SJSA1 (cell line): ENCODE results near the gene MAGI1. TPM values are rescaled to one million over a fixed set of nuclear protein-coding genes. Genes with fewer than 3 reads are reported as not detected.

Experiments used
- DNase-seq, 2 experiments: peaks; one replicate each; pipeline ENCODE4 v3.0.0-alpha.2; 2015 to 2020; ENCODE audit warnings: low spot score in 2 of 2, low read depth in 1 of 2
- H3K27ac ChIP-seq: fragments of 250-450 bp; sonication (Bioruptor Pico); 2 replicates; pipeline ENCODE4 v1.5.1; 2020; ENCODE audit warnings: mild to moderate bottlenecking, moderate library complexity
- H3K27me3 ChIP-seq: fragments of 250-450 bp; sonication (Bioruptor Pico); replicated peaks from 2 replicates; pipeline ENCODE4 v1.5.1; 2020; ENCODE audit warnings: mild to moderate bottlenecking, moderate library complexity
- H3K36me3 ChIP-seq: fragments of 250-450 bp; sonication (Bioruptor Pico); 2 replicates; pipeline ENCODE4 v1.5.1; 2020; ENCODE audit warnings: mild to moderate bottlenecking
- H3K4me1 ChIP-seq: fragments of 250-450 bp; sonication (Bioruptor Pico); replicated peaks from 2 replicates; pipeline ENCODE4 v1.6.1; 2021; ENCODE audit warnings: mild to moderate bottlenecking
- H3K4me3 ChIP-seq: fragments of 250-450 bp; sonication (Bioruptor Pico); 2 replicates; pipeline ENCODE4 v1.5.1; 2020; ENCODE audit warnings: mild to moderate bottlenecking
- H3K9me3 ChIP-seq: fragments of 250-450 bp; sonication (Bioruptor Pico); replicated peaks from 2 replicates; pipeline ENCODE4 v1.5.1; 2020; ENCODE audit warnings: mild to moderate bottlenecking
- total RNA-seq: library from RNA; depleted of rRNA; stranded (reverse); fragments of >200 nt; shearing (Covaris generic); gene quantifications from 2 replicates; pipeline ENCODE4 v1.2.3, GENCODE V29; 2014

The MAGI1 gene
- total RNA-seq, 1 experiment from 2014 or later, result 4.6 TPM

DNA sequence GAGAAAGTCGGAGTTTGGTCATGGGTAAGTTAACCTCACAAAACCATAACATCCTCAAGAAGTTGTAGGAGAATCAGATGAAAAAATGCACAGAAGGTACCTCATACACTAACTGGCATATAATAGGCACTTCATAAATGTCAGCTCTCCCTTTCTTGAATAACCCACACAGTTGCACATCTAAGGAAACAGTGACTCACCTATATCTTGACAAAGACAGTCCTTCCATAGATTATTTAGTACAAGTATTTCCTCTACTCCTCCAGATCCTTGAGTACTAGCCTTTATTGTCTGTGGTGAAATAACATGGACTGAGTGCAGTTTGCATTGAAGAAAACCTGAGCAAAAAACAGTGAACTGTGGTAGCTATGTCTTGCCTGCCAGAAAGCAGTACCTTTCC, 46.6 kb downstream of the MAGI1 start:
- Histone ChIP-seq H3K27ac (no peak overlapping the region), H3K4me3 (no peak overlapping the region), H3K4me1 (0 out of 2 replicates have a peak, but pooled peaks cover 5% of the 10 kb centered on the region), H3K9me3 (no peaks in the 10 kb centered on the region), H3K27me3 (no peaks in the 10 kb centered on the region), H3K36me3 (no peaks in the 10 kb centered on the region)
- no peak for DNase-seq

DNA sequence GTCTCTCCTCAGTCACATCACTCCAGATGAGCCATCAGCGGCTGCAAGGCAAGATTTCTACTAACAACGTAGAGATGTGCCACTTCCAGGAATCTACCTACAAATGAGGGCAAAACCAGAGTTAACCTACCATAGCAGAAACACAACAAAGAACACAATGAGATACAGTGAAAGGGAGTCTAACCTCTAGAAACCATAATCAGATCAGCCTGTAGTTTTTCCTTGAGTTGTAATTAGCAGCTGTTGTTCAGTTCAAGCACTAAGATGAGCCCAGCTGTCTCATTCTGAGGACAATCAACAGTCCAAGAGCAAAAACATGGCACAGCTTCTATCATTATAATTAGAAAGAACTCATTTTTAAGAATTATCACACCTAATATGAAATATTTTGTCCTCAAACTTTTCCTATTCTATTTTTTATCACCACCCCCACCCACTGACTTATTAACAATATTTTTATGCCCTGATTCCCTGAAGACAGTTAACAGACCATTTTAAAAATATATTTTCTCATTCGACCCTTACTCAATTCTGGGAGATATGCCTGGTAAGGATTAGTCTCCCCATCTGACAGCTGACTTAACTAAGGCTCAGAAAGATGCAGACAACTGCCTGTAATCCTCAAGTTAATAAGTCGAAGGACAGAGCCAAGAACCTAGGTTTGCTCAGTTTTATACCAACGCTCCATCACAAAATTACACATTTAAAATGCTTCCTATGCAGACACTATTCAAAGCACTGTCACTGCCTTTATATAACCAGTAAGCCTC, 50.1 kb downstream of the MAGI1 start:
- Histone ChIP-seq H3K9me3 (no peaks in the 10 kb centered on the region), H3K4me3 (no peak overlapping the region), H3K36me3 (no peaks in the 10 kb centered on the region), H3K27ac (no peak overlapping the region), H3K27me3 (no peaks in the 10 kb centered on the region), H3K4me1 (no peaks in the 10 kb centered on the region)
- no peak for DNase-seq

DNA sequence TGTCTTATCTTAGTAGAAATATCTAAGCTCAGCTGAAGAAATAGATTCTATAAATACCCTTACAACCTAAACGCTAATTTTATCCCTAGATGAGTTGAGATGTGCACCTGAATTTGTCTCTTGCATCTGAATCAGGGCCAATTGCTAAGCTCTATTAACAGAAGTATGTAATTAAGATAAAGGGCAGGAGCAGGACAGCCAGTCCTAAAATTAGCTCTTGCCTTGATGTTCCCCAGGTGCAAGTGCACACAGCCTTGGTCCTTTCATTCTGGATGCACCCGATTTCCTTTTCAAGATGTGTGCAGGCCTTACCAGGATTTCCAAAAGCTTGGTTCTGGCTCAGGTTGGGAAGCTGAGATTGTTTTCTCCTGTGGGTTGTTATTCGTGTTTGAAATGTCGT, 52.4 kb downstream of the MAGI1 start:
- H3K4me1 ChIP-seq, result no peaks in the 10 kb centered on the region
- no peaks in the 10 kb centered on the region for H3K9me3 ChIP-seq
- no peak overlapping the region for H3K27ac ChIP-seq
- H3K4me3 ChIP-seq, result no peak overlapping the region
- no peaks in the 10 kb centered on the region for H3K27me3 ChIP-seq
- H3K36me3 ChIP-seq, result no peaks in the 10 kb centered on the region
- DNase-seq, result no peak

DNA sequence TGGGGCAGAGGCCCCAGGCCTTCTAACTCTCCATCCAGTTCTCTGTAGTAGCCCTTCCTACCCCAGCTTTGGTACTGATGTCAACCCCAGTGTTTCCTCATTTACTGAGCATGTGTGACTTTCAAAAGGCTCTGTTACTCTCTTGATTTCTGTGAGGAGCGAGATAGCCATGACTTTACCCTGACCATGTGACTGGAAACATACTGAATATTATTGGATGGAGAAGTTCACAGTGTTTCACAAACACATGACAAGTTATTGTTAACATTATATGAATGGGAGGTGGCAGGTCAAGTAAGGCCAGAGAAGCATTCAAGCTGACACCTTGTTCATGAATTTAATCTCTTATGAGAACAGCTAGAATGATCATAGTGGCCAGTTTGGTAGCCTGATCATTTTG, 53.7 kb downstream of the MAGI1 start:
- Histone ChIP-seq H3K9me3 (no peaks in the 10 kb centered on the region), H3K4me3 (no peak overlapping the region), H3K27ac (no peak overlapping the region), H3K36me3 (no peaks in the 10 kb centered on the region), H3K27me3 (no peaks in the 10 kb centered on the region), H3K4me1 (no peaks in the 10 kb centered on the region)
- no peak for DNase-seq

DNA sequence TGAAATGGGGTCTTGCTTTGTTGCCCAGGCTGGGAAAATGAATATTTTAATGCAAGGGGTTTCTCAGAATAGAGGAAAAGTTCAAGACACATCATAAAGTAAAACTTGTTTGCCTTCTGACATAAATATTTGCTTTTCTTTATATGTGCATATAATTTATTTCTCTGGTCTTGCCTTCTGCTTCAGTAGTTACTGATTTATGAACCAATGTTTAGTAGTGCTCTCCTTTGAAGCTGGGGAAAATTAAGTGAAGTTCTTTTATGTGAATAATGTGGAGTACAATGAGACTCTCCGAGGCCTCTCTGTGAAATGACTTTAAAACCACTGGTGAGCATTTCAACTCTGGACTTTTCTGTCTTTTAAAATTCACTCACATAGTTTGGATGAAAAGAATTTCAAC, 55.6 kb downstream of the MAGI1 start:
- Histone ChIP-seq H3K27ac (no peak overlapping the region), H3K27me3 (no peaks in the 10 kb centered on the region), H3K4me3 (no peak overlapping the region), H3K4me1 (no peaks in the 10 kb centered on the region), H3K9me3 (no peaks in the 10 kb centered on the region), H3K36me3 (no peaks in the 10 kb centered on the region)
- DNase-seq, result no peak

DNA sequence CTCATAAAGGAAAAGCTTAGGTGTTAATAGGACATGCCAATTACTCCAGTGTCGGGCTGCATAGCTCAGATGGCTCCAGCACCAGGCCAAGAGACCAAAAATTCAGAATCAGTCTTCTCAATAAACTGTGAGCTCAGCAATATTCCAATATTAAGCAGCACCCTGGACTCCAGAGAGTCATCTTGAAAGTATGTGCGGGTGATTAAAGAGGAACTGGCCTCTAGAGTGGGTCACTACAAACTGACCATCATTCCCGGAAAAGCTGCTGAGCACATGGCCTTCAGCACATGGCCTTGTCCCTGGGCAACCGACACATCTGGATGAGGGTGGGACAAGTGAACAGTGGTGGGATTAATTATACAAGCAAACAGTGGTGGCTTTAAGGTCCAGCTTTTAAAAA, 59.0 kb downstream of the MAGI1 start:
- Histone ChIP-seq H3K36me3 (no peaks in the 10 kb centered on the region), H3K27ac (no peak overlapping the region), H3K4me3 (no peak overlapping the region), H3K27me3 (no peaks in the 10 kb centered on the region), H3K9me3 (no peaks in the 10 kb centered on the region), H3K4me1 (no peaks in the 10 kb centered on the region)
- no peak for DNase-seq

DNA sequence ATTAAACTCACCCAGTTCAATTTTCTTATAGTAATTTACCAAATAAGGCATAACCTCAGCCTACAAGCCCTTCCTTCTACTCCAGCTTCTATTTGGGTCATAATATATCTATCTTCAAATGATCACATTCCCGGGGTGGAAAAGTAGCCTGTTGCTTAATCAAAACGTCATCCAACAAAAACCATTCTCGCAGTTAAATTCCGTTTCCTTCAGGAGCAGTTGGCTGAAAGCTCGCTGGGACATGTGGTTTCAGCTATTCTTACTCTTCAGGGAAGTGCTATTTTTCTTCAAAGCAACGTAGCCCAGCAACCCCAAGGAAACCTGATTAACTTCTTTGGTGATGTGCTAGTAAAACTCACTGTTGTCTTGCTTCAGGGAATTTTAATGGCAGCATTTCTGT, 59.6 kb downstream of the MAGI1 start:
- Histone ChIP-seq H3K27me3 (no peaks in the 10 kb centered on the region), H3K36me3 (no peaks in the 10 kb centered on the region), H3K9me3 (no peaks in the 10 kb centered on the region), H3K4me1 (no peaks in the 10 kb centered on the region), H3K4me3 (no peak overlapping the region), H3K27ac (no peak overlapping the region)
- DNase-seq, result no peak

DNA sequence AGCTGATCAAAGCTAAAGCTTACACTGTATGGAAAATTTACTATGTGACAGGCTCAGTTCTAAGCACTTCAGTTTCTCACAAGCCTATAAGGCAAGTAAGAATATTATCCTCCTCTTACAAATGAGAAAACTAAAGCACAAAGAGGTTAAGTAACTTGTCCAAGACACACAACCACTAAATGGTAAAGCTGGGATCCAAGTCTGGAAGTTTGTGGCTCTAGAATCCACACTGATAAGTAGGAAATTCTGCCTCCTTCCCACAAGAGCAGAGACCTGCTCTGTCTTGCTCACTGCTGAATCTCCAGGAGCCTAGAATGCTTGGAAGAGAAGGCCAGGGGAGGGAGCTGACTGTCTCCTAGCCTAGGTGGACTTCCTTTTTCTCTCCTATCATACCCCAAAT, 60.6 kb downstream of the MAGI1 start:
- Histone ChIP-seq H3K4me3 (no peak overlapping the region), H3K9me3 (no peaks in the 10 kb centered on the region), H3K27ac (no peak overlapping the region), H3K4me1 (no peaks in the 10 kb centered on the region), H3K36me3 (no peaks in the 10 kb centered on the region), H3K27me3 (no peaks in the 10 kb centered on the region)
- no peak for DNase-seq

DNA sequence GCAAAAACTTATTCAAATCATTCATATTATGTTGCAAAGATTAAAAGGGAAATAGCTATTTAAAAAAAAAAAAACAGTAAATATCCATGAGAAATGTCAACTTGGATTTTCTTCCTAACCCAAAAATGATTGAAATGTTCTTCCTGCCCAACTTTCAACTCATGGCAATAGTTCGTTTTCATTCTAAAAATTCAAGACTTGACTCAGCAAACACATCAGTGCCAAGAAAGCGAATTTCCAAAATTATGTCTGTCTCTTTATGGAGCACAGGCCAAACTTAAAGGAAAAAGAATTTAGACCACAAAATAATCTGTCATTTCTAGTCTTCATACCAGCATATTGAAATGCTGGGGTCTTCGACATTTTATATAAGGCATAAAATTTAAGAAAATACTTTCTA, 63.7 kb downstream of the MAGI1 start:
- Histone ChIP-seq H3K27me3 (no peaks in the 10 kb centered on the region), H3K36me3 (no peaks in the 10 kb centered on the region), H3K4me1 (no peaks in the 10 kb centered on the region), H3K27ac (no peak overlapping the region), H3K9me3 (no peaks in the 10 kb centered on the region), H3K4me3 (no peak overlapping the region)
- no peak for DNase-seq

DNA sequence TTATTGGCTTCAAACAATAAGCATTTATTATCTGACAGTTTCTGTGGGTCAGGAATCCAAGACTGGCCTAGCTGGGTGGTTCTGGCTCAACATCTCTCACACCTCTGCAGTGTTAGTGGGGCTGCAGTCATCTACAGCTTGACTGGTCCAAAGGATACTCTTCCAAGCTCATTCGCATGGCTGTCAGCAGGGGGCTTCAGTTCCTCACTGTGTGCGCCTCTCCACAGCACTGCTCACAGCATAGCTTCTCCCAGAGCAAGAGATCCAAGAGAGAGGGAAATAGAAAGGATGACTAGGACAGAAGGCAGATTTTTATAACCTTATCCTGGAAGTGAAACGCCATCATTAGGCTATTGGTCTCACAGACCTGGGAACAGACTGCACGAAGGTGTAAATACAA, 64.2 kb downstream of the MAGI1 start:
- Histone ChIP-seq H3K27ac (no peak overlapping the region), H3K9me3 (no peaks in the 10 kb centered on the region), H3K36me3 (no peaks in the 10 kb centered on the region), H3K4me1 (no peaks in the 10 kb centered on the region), H3K27me3 (no peaks in the 10 kb centered on the region), H3K4me3 (no peak overlapping the region)
- DNase-seq, result no peak

DNA sequence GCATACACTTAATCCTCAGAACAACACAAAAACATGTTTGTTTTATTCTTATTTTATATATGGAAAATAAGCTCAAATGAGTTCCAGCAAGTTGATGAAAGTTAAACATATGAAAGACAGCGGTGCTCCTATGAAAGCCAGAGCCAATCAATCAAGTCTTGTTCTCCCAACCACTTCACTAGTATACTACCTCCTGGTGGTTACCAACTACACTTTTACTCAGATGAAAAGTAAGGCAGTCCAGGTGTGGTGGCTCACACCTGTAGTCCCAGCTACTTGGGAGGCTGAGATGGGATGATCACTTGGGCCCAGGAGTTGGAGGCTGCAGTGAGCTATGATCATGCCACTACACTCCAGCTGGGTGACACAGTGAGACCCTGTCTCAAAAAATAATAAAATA, 66.0 kb downstream of the MAGI1 start:
- Histone ChIP-seq H3K27ac (no peak overlapping the region), H3K4me1 (no peaks in the 10 kb centered on the region; the same call in 1 of the 2 replicates), H3K4me3 (no peak overlapping the region), H3K9me3 (no peaks in the 10 kb centered on the region), H3K36me3 (no peaks in the 10 kb centered on the region), H3K27me3 (no peaks in the 10 kb centered on the region)
- DNase-seq, result no peak

DNA sequence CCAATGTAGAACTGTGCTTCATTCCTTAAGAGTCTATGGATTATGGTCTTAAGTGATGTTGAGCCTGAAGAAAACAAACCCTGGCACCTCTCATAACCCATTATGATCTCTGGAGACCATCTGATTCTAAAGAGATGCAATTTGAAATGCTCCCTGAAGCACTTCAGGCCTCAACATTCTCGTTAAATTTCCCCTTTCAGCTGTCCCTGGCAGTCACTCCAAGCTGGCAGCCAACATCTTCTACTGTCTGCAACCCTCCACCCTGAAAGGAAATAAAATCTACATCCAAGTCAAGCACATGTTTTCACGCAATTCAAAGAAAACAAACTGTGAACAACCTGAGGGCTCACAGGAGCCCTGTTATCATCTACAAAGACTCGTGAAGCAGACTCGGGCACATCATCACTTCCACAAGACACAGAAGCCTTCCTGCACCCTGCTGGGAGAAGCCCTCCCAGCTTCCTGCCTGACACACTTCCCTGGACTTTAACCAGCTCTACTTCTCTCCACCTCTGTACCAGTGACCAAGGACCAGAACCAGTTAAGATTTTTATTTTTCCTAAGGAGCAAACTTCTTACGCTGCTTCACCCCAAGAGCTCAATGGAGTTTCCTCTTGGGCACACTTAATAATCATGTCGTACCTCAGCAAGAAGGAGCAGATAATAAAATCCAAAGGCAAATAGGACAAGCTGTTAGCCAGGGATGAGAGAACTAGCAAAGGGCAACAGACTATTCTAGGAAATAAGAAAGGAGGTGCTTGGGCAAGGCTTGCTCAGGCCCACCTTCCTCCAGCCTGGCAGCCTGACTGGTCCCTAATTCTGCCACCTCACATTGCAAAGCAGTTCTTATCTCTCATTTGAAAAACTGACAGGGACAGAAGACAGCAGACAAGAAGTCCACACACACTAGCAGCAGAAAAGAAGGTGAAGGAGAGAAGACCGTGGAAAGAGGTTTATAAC, 67.1 kb downstream of the MAGI1 start:
- DNase-seq, result no peak

DNA sequence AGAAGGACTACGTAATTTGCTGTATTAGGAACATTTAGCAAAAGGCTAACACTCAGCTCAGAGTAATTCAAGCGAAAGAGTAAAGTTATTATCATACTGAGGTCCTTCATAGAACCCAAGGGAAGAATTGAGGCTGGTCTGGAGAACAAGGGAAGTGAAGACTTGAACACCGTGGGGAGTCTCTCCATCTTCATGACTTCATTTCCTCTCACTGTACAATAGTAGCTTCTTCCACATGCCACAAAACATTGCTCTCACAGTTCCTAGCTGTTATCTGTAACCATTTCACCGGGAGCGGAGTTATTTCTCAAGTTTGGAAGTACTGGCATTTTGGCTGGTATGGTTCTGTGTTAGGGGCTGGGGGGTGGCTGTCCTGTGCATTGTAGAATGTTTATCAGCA, 69.7 kb downstream of the MAGI1 start:
- Histone ChIP-seq H3K27me3 (no peaks in the 10 kb centered on the region), H3K9me3 (no peaks in the 10 kb centered on the region), H3K36me3 (no peaks in the 10 kb centered on the region), H3K4me3 (no peak overlapping the region), H3K27ac (no peak overlapping the region), H3K4me1 (peaks cover 9% of the 10 kb centered on the region)
- no peak for DNase-seq

More for the DNA sequence above, 67.1 kb downstream of the MAGI1 start:
- Histone ChIP-seq H3K4me1 (no peaks in the 10 kb centered on the region; the same call in 1 of the 2 replicates), H3K4me3 (no peak overlapping the region), H3K27me3 (no peaks in the 10 kb centered on the region), H3K9me3 (no peaks in the 10 kb centered on the region), H3K27ac (no peak overlapping the region), H3K36me3 (no peaks in the 10 kb centered on the region)

DNA sequence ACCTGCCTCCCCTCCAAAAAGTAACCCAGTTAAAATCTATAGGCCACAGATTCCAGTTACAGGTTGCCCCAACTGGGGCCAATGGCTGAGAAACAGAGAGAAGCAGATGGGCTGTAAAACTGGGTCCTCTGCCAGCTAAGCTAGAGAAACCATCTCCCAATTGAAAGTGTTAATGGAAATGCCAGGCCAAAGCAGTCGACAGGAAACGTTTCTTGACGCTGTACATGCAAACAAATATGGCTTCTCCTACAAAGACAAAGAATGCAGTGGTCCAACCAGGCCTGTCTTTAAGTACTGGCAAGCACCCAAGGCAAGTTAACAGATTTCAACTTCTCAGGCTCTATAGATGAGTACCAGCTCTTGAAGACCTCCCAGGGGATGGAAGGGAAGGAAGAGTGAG, 71.3 kb downstream of the MAGI1 start:
- DNase-seq, result no peak

More for the DNA sequence above, 71.3 kb downstream of the MAGI1 start:
- Histone ChIP-seq H3K27ac (no peak overlapping the region), H3K4me1 (peaks cover 17% of the 10 kb centered on the region), H3K9me3 (no peaks in the 10 kb centered on the region), H3K4me3 (no peak overlapping the region), H3K27me3 (no peaks in the 10 kb centered on the region), H3K36me3 (no peaks in the 10 kb centered on the region)
